GM12873 (cell line): ENCODE results near the gene BICDL2.

Experiments
- TF ChIP-seq, protein P1 (sequence below): IDR thresholded peaks from 2 replicates; pipeline ENCODE4 v1.5.1; 2012; ENCODE audit warnings: low read depth, mild to moderate bottlenecking, moderate library complexity, low read length, control low read depth; ENCODE audit not compliant: insufficient read depth; ENCODE audit errors: missing control alignments

Gene BICDL2

DNA sequence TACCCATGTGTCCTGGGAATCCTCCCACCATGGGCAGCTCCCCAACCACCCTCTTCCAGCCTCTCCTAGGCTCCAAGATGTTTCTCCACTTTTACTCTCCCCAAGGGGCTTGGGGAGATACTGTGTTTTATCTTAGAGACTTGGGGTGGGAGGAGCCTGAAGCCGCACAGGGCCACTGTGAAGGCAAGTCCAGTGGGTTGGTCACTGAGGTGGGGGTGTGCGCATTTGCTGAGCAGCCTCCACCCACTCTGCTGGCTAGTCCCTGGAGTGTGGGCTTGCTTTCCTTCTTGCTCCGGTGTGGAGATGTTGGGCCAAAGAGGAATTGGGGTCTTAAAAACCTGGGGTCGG is 28.1 kb downstream of the BICDL2 start:
- TF ChIP-seq, protein P1, sequence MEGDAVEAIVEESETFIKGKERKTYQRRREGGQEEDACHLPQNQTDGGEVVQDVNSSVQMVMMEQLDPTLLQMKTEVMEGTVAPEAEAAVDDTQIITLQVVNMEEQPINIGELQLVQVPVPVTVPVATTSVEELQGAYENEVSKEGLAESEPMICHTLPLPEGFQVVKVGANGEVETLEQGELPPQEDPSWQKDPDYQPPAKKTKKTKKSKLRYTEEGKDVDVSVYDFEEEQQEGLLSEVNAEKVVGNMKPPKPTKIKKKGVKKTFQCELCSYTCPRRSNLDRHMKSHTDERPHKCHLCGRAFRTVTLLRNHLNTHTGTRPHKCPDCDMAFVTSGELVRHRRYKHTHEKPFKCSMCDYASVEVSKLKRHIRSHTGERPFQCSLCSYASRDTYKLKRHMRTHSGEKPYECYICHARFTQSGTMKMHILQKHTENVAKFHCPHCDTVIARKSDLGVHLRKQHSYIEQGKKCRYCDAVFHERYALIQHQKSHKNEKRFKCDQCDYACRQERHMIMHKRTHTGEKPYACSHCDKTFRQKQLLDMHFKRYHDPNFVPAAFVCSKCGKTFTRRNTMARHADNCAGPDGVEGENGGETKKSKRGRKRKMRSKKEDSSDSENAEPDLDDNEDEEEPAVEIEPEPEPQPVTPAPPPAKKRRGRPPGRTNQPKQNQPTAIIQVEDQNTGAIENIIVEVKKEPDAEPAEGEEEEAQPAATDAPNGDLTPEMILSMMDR = no peak

DNA sequence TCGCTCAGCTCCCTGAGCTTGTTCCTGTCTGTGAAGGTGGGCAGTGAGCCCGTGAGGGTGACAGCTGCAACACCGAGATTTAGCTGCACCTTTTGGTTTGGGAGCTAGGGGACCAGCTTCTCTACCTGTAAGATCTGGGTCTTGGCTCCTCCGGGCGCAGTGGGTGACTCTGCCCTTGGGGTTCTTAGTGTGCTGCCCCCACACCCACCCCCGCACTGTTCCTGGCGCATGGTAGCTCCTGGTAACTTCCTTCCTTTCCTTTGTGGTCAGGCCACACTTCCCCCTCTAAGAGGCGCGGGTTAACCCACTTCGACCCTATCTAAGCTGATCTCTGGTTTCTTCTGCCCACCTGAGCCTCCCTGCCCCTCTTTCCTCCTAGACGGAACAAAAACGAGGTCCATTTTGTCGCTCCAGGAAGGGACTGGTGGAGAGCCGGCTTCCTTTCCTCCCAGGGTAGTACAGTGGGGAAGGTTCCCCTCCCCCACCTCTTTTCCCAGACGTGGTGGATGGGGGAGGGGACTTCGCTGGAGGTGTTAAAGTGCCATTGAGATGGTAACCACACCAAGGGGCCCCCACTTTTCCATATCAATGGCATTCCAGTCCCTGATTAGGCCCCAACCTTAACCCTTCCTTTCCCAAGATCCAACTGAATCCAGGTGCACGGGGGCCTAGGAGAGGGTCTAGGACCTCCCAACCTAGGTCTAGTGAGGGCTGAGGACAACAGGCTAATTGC is 28.6 kb downstream of the BICDL2 start:
- TF ChIP-seq, protein P1 = no peak

DNA sequence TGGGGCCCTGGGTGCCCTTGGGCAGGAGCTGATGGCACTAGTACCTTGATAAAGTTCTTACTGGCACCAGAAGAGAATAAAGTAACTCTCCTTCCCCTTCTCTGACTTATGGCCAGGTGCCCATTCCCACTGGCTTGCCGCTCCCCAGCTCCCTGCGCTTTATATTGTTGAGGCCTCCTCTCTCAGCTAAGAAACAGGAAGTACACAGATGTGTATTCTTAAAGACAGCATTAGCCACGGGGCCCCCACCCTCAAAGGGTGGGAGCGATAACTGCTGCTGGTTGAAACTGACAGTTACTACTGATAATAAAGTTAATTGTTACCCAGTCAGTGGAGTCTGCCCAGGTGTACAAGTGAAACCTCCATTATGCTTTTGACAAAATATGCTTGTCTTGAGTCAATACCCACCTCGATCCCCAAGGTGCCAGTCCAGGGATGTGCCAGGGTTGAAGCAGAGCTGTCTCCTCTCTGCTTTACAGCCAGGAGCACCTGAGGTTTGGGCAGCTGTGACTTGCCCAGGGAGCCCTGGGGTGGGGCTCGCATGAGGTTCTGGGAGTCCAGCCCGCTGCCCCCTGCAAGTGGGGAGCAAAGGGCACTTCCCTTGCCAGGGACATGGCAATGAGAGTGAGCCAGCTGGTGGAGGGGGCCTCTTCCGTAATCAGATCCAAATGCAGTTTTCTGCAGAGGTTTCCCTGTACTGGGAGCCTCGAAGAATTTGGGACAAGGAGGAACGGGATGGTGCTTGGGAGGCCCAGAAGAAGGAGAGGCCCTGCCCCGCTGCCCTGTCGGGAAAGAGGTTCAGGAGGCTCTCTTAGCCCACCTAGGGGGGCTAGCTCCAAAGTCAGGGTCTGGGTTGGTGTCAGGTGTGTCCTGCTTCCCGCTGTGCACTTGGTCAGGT is 29.4 kb downstream of the BICDL2 start:
- TF ChIP-seq, protein P1 = no peak

DNA sequence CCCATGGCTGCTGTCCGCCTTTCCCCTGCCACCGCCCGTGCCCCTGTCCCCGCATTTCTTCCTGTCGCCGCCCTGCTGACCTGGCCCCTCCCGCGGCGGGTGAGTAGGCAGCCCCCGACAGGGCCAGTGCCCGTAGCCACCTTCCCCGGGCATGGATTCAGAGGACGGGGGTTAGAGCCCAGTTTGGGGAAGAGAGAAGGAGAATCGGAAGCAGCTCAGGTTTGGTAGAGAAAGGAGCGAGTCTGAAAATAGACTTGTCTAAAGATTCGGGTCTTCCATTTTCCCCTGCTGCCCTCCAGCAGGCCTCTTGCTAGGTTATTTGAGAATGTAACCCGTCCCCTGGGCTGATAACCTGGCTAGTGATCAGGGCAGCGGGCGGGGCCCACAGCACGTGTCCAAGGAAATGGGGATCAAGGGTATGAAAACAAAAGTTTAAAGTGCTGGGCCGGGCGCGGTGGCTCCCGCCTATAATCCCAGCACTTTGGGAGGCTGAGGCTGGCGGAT is 31.9 kb downstream of the BICDL2 start:
- TF ChIP-seq, protein P1 = no peak

DNA sequence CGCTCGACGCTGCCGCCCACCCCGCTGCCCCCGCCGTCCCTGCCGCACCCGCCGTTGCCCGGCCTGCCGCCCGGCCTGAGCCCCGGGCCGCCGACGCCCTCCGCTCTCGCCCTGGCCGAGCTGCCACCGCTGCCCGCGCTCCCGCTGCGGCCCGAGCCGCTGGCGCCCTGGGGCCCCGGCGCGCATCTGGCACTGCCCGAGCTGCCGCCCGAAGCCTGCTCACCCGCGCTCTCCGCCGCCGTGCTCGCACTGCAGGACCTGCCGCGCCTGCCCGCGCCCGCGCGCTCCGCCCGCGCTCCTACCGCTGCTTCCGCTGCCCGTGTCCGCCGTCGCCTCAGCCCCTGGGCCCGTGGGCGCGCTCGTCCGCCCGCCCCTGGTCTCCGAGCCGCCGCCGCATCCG is 32.4 kb downstream of the BICDL2 start:
- TF ChIP-seq, protein P1 = no peak

DNA sequence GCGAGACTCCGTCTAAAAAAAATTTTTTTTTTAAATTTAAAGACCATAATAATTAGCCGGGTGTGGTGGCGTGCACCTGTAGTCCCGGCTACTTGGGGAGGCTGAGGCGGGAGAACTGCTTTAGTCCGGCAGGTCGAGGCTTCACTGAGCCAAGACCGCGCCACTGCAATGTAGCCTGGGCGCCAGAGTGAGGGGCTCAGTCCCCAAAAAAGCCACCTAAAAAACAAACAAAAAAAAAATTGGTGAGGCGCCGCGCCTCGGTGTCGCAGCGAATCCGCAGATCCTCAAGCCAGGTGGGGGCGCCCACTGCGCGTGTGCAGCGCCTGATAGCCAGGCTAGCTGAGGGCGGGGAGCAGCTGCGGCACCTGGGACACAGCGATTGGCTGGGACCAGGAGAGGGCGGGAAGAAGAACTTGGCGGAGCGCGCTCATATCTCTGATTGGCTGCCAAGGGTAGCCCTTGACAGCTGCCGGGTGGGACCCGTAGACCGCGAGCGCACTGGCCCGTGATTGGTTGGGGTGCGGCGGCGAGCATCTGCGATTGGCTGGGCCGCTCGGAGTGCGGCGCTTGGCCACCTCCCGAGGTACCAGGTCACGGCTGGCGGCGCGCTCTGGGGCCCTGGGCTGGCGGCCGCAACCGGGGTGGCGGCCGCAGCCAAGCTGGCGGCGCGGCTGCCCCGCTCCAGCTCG is 33.0 kb downstream of the BICDL2 start:
- TF ChIP-seq, protein P1 = peak; percentile 55

DNA sequence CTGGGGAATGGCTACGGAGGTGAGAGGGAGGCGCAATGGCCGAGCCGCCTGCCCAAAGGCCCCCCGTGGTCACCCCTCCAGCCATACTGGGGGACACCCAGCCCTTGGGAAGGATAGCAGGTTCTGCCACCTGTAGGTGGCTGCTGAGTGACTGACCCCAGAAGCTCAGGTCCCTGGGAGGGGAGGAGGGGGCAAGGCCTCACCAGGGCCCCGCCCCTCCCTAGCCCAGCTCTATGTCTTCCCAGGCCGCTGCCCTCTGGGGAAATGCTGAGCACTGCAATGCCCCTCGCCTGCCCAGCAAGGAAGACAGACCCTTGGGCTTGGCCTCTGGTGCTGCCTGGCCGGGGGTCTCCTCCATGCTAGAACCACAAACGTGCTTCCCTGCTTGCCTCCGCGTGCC is 35.4 kb downstream of the BICDL2 start:
- TF ChIP-seq, protein P1 = no peak
